Ecto neural progenitor cell (in vitro differentiated cells): ENCODE data around the gene MATR3.
"Not testable (repeated sequence)": the region's sequence is repeated elsewhere in the genome, so short reads cannot be mapped to it uniquely, and the experiment has no call there.

Experiments used
- DNase-seq: peaks from one replicate; pipeline ENCODE4 v3.0.0-alpha.2; 2018; ENCODE audit warnings: low spot score

Gene MATR3

DNA sequence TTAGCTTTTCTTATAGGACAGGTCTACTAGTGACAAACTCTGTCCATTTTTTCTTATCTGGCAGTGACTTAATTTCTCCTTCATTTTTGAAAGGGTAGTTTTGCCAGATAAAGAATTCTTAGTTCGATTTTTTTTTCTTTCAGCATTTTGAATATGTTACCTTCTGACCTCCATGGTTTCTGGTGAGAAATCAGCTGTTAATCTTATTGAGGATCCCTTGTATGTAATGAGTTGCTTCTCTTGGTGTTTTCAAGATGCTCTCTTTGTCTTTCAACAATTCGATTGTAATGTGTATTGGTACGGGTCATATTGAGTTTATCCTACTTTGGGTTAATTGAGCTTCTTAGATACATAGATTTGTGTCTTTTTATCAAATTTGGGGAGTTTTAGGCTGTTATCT is 60.6 kb downstream of the MATR3 start:
- no peak for DNase-seq

DNA sequence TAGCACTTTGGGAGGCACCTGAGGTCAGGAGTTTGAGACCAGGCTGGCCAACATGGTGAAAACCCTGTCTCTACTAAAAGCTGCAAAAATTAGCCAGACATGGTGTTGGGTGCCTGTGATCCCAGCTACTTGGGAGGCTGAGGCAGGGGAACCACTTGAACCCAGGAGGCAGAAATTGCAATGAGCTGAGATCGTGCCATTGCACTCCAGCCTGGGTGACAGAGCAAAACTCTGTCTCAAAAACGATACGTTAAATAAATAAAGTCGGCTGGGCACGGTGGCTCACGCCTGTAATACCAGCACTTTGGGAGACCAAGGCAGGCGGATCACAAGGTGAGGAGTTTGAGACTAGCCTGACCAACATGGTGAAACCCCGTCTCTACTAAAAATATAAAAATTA is 62.4 kb downstream of the MATR3 start:
- DNase-seq = not testable (repeated sequence)

DNA sequence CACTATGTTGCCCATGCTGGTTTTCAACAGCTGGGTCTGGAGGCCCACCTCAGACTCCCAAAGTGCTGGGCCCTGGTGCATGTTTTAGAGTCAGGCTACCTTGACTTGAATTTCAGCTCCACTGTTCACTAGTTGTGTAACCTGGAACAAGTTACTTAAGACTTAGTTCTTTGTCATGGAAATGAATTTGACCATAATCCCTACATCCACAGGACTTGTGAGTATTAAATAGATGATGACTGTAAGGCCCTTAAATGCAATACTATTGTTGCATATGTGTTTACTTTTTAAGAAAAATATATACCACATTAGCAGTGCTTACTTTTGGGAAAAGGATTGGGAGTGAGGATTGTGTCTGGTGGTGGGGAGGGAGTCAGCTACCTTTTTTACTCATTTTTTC is 64.5 kb downstream of the MATR3 start:
- no peak for DNase-seq

DNA sequence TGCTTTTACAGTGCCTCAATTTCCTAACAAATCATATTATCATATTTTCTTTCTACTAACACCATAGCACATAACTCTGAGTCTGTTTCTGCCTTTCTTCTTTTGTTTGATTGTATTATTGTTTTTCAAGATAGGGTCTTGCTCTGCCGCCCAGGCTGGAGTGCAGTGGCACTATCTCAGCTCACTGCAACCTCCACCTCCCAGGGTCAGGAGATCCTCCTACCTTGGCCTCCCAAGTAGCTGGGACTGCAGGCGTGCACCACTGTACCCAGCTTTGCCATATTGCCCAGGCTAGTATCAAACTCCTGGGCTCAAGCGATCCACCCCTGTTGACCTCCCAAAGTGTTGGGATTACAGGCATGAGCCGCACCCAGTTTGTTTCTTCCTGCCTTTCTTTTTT is 66.8 kb downstream of the MATR3 start:
- no peak for DNase-seq

DNA sequence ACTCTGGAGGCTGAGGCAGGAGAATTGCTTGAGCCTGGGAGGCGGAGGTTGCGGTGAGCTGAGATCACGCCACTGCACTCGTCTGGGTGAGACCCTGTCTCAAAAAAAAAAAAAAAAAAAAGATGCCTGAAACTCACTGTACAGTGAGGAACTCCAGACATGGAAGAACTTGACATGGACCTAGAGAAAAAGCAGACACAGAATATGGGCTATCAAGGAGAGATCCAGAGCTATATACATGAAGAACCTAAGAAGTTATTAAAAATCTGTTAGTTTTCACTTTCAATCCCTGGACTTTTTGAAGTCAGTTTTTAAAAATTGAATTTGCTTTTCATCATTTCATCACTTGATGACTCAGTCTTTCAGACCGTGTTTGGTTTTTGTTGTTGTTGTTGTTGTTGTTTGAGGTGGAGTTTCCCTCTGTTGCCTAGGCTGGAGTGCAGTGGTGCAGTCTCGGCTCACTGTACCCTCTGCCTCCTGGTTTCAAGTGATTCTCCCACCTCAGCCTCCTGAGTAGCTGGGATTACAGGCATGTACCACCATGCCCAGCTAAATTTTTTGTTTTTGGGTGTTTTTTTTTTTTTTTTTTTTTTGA is 68.4 kb downstream of the MATR3 start:
- DNase-seq = no peak

DNA sequence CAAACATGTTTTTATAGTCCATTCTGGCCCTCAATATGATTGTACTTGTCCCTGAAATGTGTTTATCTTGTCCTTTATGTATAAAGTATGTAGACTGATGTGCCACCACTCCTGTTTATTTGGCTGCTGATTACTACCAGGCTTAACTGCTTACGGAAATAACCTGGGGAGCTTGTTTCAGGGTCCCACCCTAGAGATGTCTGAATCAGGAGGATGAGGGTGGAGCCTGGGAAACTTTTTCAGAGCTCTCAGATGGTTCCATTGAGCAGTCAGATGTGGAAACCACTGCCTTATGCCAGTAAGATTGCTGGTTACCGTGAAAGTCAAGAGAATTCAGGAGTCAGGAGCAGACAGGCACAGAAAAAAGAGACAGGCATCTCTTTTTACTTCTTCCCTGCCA is 70.4 kb downstream of the MATR3 start:
- no peak for DNase-seq

DNA sequence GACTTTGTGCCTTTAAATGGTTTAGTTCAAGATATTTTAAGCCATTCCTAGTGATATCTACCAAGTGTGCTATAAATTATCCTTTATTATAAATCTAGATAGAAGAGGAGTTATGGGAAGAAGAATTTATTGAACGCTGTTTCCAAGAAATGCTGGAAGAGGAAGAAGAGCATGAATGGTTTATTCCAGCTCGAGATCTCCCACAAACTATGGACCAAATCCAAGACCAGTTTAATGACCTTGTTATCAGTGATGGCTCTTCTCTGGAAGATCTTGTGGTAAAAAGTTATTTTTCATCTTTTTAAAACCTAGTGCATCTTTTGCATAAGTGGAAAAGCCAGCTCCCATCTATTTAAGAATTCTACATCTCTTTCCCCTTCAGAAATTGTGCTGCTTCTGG is 70.9 kb downstream of the MATR3 start:
- no peak for DNase-seq

DNA sequence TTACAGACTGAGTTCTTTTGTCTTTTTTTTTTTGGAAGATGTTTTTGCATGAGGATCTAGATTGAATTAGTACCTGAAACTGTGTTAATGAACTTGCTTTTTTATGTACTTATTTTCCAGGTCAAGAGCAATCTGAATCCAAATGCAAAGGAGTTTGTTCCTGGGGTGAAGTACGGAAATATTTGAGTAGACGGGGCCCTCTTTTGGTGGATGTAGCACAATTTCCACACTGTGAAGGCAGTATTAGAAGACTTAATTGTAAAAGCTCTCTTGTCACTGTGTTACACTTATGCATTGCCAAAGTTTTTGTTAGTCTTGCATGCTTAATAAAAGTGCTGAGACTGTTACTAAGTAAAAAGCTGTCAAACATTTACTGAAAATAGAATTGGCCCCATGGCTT is 75.1 kb downstream of the MATR3 start:
- no peak for DNase-seq

DNA sequence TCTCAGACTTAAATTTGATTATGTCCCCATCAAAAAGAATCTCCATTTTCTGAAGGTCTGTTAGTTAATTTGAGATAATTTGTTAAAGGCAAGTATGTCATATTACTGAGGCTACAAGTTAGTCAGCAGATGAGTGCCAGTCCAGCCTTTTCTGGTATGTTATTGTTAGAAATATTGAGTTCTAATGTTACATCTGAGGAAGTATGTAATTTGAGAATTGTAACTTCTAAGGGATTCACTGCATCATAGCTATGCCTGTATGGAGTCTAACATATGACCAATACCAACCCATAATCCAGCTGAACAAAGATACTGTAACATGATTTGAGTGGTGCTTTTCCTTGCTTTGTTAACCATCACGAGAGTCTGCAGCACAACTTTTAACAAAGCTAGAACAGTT is 75.6 kb downstream of the MATR3 start:
- no peak for DNase-seq

DNA sequence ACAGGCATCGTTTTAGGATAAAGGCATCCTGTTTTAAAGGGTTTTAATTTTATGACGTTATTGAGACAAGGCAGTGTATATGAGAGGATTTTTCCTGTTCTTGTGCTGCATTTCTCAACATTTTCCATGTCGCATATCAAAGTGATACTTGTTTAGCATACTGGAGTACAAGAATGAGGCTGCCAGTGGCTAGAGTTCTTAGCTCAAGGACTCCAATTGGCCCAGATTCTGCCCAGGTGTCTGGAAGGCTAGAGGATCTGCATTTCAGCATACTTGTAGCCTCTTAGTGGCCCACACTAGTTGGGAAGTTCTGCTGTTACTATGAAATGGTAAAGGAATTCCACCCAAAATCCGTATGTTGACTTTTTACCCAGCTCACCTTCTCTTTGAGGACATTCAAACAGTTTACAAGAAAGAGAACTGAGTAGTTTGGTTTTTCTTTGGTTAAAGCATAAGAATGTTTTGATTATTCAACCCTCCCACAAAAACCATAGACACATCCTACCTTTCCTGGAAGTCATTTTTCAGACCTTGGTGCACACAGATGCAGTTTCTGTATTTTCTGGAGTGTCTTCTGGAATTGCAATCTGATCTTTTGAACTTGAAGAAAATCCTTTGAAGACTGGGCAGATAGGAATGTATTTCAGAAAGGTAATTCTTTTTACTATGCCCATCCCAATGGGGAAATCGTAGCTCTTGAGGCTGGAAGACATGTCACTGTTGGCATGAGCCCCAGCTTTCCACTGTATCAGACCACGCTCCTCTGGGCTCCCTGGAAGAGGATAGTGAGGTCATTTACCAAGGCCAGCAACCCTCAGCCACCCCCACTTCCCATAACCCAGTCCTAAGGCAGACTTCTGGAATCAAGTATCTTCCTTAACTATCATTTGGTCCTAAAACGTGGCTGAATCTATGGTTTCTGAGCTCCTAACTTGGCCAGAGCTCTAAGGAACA is 78.2 kb downstream of the MATR3 start:
- DNase-seq = no peak

DNA sequence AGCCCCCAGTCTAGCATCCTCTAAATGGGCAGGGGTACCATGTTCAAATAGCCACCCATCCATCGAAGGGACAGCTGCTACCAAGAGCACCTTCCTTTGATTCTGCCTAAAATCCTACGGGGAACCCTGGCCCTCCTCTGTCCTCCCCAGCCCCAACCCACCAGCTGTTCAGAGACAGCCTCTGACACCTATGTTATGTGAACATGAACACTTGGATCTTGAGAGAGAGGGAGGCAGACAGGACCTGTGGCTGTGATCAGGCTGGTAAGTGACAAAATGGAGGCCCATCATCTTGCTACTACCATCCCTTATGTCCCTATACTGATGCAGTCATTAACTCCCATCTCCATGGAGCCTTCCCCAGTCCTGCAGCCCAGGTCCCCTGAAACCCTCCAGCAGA is 81.4 kb downstream of the MATR3 start:
- no peak for DNase-seq

DNA sequence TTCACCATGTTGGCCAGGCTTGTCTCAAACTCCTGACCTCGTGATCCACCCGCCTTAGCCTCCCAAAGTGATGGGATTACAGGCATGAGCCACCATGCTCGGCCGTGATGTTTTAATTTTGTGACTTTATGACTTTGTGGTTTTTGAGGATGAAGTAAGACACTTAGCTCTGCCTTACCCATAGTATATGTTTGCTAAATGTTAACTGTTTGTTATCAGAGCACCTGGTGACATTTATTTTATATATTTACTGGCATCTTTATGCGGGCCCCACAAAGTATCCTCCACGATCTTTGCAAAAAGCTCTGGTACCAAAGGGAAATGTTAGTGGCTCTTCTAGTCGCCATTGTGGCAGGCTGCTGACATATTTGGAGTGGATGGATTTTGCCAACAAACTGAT is 82.8 kb downstream of the MATR3 start:
- DNase-seq = no peak

DNA sequence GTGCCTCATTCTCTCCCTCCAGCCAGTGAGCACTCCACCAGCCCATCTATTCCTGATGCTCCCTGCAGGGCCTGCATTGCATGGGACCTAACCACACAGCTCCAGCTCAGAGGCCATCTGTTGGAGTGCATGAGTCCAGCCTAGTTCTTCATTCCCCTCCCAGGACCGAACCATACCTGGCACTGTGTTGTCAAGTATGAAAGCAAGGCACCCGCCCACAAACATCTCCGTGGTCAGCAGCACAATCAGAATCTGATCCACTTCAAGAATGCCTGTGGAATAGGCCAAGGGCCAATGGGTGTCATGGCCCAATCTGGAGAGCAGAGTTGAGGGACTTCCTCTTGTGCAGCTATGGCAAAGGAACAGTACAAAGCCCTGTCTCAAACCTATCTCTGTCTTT is 83.7 kb downstream of the MATR3 start:
- no peak for DNase-seq

DNA sequence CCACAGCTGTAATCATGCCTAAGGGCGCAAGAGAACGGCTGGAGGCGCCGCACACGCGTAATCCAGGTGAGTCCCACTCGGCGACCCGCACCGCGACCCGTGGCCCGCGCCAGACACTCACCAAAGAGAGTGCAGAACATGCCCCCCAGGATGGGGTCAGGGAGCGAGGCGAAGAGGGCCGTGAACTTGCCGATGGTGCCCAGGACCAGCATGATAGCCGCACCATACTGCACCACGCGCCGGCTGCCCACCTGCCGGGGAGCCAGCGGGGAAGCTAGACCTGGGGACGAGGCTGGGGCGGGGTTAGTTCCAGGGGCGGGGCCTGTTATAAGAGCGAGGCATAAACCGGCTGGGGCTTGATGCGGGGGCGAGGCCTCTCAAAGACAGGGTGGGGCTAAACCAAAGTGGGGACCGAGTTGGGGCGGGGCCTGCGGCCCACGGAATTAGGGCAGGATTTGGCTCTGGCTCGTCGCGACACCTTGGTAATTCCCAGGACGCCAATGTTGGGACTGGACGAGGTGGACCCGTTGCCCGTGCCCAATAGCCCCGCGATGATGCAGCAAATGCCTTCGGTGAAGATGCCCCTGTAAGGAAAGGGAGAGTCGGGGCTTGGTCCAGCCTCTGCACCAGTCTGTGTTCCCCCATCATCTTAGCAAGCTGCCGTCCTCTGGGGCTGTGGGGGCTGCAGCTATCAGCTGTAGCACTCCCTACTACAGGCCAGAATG is 84.7 kb downstream of the MATR3 start:
- no peak for DNase-seq

DNA sequence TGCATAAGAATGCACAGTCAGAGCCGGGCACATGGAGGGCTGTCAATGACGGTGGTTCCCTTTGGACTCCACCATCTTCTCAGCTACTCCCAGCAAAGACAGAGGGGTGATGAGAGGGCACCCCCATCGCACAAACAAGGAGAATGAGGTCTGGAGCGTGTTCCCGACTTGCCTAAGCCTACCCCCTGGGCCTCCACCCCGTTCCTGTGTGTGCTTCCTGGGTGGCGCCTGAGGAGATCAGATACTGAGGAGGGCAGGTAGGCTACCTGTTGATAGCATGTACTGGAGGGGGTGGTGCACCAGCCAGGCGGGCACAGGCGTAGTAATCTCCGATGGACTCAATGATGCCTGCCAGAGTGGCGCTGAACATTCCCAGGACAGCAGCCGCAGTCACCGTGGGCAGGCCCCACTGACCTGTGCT is 85.4 kb downstream of the MATR3 start:
- no peak for DNase-seq

DNA sequence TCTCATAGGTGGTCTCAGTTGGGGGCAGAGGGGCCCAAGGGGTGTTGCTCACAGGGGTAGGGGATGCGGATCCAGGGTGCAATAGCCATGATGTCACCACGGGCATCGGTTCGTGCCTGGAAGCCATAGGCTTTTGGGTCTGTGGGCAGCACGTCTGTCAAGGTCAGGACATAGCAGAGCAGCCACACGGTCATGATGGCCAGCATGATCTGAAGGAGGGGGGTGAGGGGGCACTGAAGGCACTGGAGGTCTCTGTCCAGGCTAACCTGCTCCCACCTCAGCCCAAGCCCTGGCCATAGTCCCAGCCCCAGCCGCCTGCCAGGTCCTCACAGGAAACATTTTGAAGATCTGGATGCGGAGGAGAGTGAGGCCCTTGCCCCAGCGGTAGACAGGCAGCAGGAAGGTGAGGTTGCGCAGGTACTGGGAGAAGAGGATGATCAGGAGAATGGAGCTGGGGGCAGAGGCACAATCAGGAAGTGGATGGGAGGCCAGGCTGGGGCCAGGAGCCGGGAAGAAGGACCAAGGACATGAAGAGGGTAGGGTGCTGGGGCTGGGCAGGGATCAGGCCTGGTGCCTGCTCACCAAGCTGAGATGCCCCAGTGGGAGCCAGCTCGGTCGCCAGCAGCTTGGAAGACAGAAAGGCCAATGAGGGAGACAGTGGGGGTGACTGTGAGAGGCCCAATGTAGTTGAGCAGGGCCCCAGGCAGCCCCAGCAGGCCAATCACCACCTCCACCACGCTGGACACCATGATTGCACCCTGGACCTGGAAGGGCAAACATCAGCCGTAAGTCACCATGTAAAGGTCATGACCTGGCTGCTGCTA is 86.3 kb downstream of the MATR3 start:
- DNase-seq = no peak
